Measurements from ENCODE around the gene BTF3.

BTF3 gene

DNA sequence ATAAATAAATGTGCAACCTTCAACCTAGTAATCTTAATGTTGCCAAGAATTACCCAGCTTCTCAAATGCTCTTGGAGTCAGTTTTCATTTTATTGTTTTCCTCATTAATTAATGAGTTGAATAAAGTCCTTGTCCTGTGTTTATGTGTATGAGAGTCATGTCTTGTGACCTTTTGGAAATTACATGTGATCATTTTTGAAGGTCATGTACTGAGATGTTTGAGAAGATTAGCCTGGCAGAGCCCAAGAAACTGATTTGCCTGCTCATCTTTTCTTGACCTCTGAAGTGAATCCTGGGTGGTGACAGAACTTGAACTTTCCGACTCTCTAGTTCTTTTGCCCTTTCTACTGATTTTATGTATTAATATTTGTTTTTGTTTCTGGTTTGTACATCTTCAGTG, 51.8 kb downstream of the BTF3 start:
- H3K4me3 ChIP-seq (ENCODE audit: low read depth, low read length) = no peak overlapping the region
- no peak for DNase-seq
- TF ChIP-seq, protein P1, sequence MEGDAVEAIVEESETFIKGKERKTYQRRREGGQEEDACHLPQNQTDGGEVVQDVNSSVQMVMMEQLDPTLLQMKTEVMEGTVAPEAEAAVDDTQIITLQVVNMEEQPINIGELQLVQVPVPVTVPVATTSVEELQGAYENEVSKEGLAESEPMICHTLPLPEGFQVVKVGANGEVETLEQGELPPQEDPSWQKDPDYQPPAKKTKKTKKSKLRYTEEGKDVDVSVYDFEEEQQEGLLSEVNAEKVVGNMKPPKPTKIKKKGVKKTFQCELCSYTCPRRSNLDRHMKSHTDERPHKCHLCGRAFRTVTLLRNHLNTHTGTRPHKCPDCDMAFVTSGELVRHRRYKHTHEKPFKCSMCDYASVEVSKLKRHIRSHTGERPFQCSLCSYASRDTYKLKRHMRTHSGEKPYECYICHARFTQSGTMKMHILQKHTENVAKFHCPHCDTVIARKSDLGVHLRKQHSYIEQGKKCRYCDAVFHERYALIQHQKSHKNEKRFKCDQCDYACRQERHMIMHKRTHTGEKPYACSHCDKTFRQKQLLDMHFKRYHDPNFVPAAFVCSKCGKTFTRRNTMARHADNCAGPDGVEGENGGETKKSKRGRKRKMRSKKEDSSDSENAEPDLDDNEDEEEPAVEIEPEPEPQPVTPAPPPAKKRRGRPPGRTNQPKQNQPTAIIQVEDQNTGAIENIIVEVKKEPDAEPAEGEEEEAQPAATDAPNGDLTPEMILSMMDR (IDR thresholded peaks at IDR 0.05; ENCODE audit: low read depth, low read length) = no peak
- H3K9me3 ChIP-seq = no peaks in the 10 kb centered on the region
- H3K27me3 ChIP-seq = no peaks in the 10 kb centered on the region
- no peaks in the 10 kb centered on the region for H3K36me3 ChIP-seq
- H3K4me1 ChIP-seq = no peaks in the 10 kb centered on the region

DNA sequence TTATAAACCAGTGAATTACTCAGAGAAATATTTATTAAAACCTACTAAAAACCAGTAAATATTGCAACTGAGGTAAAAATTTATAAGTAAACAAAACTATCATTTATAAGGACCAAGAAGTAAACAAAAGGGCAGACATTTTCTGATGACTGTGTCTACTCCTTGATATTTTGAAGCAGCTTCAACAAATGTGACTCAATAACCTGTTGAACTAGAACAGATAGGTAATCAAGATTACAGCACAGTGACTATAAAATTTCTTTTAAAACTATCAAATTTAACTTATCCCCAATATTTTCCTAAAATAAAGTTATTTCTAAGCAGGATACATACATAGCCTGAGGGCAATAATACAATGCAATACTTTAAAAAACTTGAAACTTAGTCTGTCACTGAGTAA, 54.4 kb downstream of the BTF3 start:
- no peaks in the 10 kb centered on the region for H3K27me3 ChIP-seq
- H3K4me3 ChIP-seq (ENCODE audit: low read depth, low read length) = no peak overlapping the region
- no peak for DNase-seq
- no peaks in the 10 kb centered on the region for H3K9me3 ChIP-seq
- no peaks in the 10 kb centered on the region for H3K36me3 ChIP-seq
- no peaks in the 10 kb centered on the region for H3K4me1 ChIP-seq
- TF ChIP-seq, protein P1 (IDR thresholded peaks at IDR 0.05; ENCODE audit: low read depth, low read length) = no peak
